Thyroid gland (tissue), 4 donors: Measurements from ENCODE around the gene PADI2. TPM values are rescaled to one million over a fixed set of nuclear protein-coding genes. Genes with fewer than 3 reads are reported as not detected.

Experiments
- DNase-seq, 2 donors: peaks; one replicate each; pipeline ENCODE4 v3.0.0-alpha.2; 2019
- H3K27ac ChIP-seq, 3 donors: fragments of 200-600 bp; sonication (generic); 1 replicate in 2 of 3; 2 replicates in 1 of 3; pipeline ENCODE4 v1.5.1; 2016 to 2019; ENCODE audit warnings: mild to moderate bottlenecking in 1 of 3, moderate library complexity in 1 of 3
- H3K27me3 ChIP-seq: fragments of 200-600 bp; sonication (generic); one replicate; pipeline ENCODE4 v1.5.1; 2019
- H3K36me3 ChIP-seq, 2 donors: fragments of 200-600 bp; sonication (generic); one replicate each; pipeline ENCODE4 v1.5.1; 2016 to 2019
- H3K4me1 ChIP-seq, 2 donors: fragments of 200-600 bp; sonication (generic); one replicate each; pipeline ENCODE4 v1.5.1; 2017 to 2019
- H3K4me3 ChIP-seq, 3 donors: fragments of 200-600 bp; sonication (generic); replicated peaks in 1 of 3; 1 replicate in 2 of 3; 2 replicates in 1 of 3; pipeline ENCODE4 v1.5.1; 2016; ENCODE audit warnings: mild to moderate bottlenecking in 1 of 3
- H3K9me3 ChIP-seq: fragments of 200-600 bp; sonication (generic); one replicate; pipeline ENCODE4 v1.5.1; 2017
- CTCF ChIP-seq, 6 experiments: fragments of 200-600 bp in 3 of 6; fragments of 450-650 bp in 3 of 6; sonication (generic) in 3 of 6; IDR thresholded peaks; one replicate each; pipeline ENCODE4 v1.5.1; 2016 to 2019; ENCODE audit warnings: antibody characterized with exemption in 6 of 6, mild to moderate bottlenecking in 2 of 6, inconsistent platforms in 1 of 6, moderate library complexity in 1 of 6
- POLR2A ChIP-seq, 2 donors: fragments of 450-650 bp; IDR thresholded peaks; one replicate each; pipeline ENCODE4 v1.6.1; 2017; ENCODE audit warnings: antibody characterized with exemption in 2 of 2, mild to moderate bottlenecking in 2 of 2, moderate library complexity in 1 of 2
- WGBS, 2 donors: methylation state at CpG; one replicate each; pipeline ENCODE4 v1.1.5; 2017; 5-methylcytosine and 5-hydroxymethylcytosine counted together
- intact Hi-C: fragments of 100-400 bp; cut with DNase I; formaldehyde crosslinking; loops from one replicate; pipeline ENCODE4 v1.15.1; 2023
- total RNA-seq, 4 donors: library from RNA; depleted of rRNA; stranded (reverse); fragments of >200 nt; gene quantifications; one replicate each; pipeline ENCODE4 v1.2.3, GENCODE V29; 2016

PADI2 gene
- total RNA-seq = under 1 TPM; 0.13 to 0.49 (median 0.38) TPM

DNA sequence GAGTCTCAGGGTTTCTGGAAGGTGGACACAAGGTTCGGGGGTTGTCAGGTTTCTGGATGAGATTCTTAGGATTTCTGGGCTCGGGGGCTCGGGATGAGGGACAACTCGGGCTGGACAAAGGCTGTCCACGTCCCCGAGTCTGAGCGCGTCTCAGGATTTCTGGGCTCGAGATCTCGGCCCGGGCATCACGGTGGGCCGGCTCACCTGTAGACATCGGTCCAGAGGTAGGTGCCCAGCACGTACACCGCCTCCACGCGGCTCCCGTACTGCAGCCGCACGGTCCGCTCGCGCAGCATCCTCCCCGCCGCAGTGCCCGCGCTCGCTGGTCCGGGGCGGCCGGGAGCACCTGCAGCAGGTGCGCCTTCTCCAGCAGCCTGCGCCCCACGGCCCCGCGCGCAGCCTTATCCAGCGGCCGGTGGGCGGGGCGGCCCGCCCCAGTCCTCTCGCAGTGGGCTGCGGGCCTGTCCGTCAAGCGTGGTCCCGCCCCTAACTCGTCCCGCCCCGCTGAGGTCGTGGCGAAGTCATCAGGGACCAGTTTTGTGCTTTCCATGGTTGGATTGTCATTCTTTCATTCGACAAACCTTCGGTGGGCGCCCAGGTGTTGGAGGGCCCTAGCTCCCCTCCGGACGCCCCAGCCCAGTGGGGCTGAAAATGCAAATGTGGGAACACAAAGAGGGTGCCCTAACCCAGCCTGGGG is at the start of gene PADI2:
Gene PADI2 (minus strand): TSS at position 376 of the 697 bp plus-strand sequence. CDS start 80 bp downstream, at position 296.
- no peak for TF ChIP-seq CTCF (IDR thresholded peaks at IDR 0.05)
- TF ChIP-seq POLR2A (IDR thresholded peaks at IDR 0.05) = peak in 1 of 2 donors; percentile 25
- Histone ChIP-seq H3K4me1 (peaks cover 0 to 13% of the 10 kb centered on the region in 2 donors), H3K4me3 (no peak within 1 kb of the TSS), H3K27ac (no peak within 1 kb of the TSS), H3K27me3 (peaks cover 18% of the 10 kb centered on the region), H3K9me3 (no peaks in the 10 kb centered on the region), H3K36me3 (no peaks in the 10 kb centered on the region)
- DNase-seq = peak; percentile 64 to 69
- WGBS, 2 donors = 7% methylated on average over 16 to 17 of the region's 58 CpGs
- intact Hi-C loops = no loop called here

GRCh38 chr1:17168091-17168876 is 49.0 kb upstream of the PADI2 start:
- 22 to 31% methylated on average over 7 to 13 of the region's 13 CpGs for WGBS, 2 donors
- Histone ChIP-seq H3K27me3 (no peaks in the 10 kb centered on the region), H3K36me3 (no peaks in the 10 kb centered on the region), H3K27ac (peak overlapping the region; percentile 44 to 64 (median 56)), H3K4me3 (no peak overlapping the region), H3K4me1 (peaks cover 13 to 24% of the 10 kb centered on the region in 2 donors), H3K9me3 (no peaks in the 10 kb centered on the region)
- TF ChIP-seq CTCF (IDR thresholded peaks at IDR 0.05) = no peak
- no peak for TF ChIP-seq POLR2A (IDR thresholded peaks at IDR 0.05)
- peak; percentile 85 to 89 for DNase-seq
- intact Hi-C loops = no loop called here

- 71 to 79% methylated on average over 4 to 5 of the region's 5 CpGs for WGBS, 2 donors
- Histone ChIP-seq H3K4me1 (peaks cover 13 to 27% of the 10 kb centered on the region in 2 donors), H3K9me3 (no peaks in the 10 kb centered on the region), H3K36me3 (no peaks in the 10 kb centered on the region), H3K27ac (peak overlapping the region; percentile 44 to 57 (median 56)), H3K27me3 (no peaks in the 10 kb centered on the region), H3K4me3 (no peak overlapping the region)
- no peak for TF ChIP-seq CTCF (IDR thresholded peaks at IDR 0.05)
- TF ChIP-seq POLR2A (IDR thresholded peaks at IDR 0.05) = no peak
- intact Hi-C loops = no loop called here
- DNase-seq = no peak
These were observed 48.5 kb upstream of the PADI2 start for GRCh38 chr1:17167786-17168090.

DNA sequence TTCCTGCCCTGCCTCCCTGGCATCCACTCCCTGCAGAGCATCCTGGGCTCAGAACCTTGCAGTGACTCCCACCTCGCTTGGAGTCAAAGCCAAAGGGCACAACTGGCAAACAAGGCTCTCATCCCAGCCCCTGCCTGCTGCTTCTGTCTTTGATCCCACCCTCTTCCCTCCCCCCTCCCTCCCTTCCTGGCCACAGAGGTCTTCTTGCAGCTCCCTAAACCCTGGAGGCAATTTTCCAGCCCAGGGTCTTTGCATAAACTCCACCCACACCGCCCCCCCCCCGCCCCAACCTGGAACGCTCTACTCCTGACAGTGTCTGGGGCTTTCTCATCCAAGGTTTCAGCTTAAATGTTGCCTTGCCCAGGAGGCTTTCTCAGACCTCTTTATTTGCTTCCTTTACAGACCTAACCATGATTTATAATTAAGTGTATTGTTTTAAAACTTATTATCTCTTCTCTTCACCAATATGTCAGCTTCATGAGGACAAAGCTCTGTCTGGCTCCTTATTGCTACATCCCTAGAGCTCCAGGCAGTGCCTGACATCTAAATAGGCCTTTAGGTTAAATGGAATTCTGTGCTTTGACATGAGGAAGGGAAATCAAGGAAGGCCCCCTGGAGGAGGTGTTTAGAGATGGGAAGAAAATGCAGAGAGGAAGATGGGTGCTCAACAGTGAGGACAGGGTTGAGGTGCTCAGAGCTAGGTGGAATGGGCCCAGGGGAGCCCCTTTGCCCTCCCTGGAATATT is 48.0 kb upstream of the PADI2 start:
- Histone ChIP-seq H3K27me3 (no peaks in the 10 kb centered on the region), H3K4me1 (peaks cover 16 to 32% of the 10 kb centered on the region in 2 donors), H3K9me3 (no peaks in the 10 kb centered on the region), H3K4me3 (no peak overlapping the region), H3K36me3 (no peaks in the 10 kb centered on the region), H3K27ac (no peak overlapping the region)
- no peak for DNase-seq
- intact Hi-C loops = no loop called here
- 41 to 51% methylated on average over 4 of the region's 4 CpGs for WGBS, 2 donors
- TF ChIP-seq POLR2A (IDR thresholded peaks at IDR 0.05) (no peak), CTCF (IDR thresholded peaks at IDR 0.05) (no peak)
